Activated CD4-positive, CD25-positive, alpha-beta regulatory T cell (primary cell): ENCODE data around the gene DDX31.

Source experiments
- DNase-seq, 4 experiments: peaks; one replicate each; lab custom pipeline; 2025; lab: John Stamatoyannopoulos, UW

DDX31 gene

DNA sequence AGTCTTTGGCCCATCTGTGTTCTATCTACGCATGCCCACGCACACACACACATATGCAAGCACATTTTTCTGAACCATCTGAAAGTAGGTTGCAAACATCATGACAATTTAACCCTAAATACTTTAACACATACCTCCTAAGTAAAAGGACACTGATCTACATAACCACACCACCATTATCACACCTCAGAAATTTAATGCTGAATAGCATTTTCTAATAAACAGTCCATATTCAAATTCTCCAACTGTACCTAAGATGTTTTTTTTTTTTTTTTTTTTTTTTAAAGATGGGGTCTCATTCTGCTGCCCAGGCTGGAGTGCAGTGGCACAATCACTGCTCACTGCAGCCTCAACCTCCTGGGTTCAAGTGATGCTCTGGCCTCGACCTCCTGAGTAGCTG is 35.5 kb downstream of the DDX31 start:
- DNase-seq: no peak

DNA sequence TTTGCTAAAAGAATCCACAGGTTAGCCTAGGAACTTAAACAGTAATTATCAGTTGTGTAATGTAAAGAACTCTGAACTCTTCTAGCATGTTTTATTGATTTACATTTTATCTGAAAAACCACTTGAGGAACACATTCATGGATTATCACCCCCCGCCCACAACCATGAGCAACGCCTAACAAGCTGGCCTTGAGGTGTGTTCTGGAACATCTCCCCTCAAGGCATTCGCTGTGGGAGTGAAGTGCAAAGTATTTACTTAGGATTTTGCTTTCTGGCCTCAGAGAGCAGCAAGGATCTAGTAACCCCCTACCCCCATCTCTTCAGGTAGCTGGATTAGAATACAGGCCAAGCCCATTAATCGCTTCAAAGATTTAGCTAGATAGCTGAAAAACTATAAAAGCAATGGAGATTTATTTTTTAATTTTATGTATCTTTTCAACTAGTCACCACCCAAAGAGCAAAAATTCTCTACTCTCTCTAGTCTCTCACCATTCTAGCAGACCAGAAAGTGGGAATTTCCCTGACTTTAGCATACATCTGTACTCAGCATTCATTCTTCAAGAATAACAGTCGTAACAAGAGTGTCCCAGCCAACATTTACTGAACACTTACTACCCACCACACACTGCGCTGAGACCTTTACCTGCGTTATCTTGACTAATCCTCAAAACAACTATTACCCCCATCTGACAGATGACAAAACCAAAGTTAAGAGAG is 37.2 kb downstream of the DDX31 start:
- no peak for DNase-seq

DNA sequence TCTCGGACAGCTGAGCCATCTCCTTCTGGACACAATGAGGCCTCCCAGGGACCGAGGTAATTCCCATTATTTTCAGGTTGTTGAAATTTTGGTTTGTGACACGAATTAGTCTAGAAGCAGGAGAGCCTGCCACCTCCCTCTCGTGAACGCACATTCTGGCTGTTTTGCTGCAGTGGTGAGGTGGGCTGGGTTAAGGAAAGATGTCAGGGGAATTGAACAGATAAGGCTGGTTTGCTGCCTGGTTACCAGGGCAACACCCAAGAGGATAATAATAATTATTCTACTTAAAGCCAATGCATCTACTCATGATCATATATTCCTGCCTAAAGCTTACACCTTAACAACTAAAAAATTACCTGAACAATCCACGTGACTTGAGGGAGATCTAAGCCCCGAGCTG is 38.1 kb downstream of the DDX31 start:
- DNase-seq: no peak

DNA sequence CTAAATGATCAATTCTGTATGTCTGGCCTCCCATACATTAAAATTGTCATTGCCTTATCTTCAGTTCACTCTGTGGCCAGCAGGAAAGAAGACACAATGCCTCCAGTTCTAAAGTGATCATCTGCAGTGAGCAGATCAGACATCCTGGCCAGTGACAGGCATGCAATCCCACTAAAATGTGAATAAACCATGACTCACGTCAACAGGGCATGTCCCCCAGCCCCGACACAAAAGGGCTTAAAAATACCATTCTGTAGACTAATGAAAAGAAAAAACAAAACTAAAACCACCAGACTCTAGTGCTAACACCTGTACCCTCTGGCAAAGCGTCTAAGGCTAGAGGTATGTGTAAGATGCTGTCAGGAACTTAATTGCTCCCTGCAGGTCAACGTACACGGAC is 38.5 kb downstream of the DDX31 start:
- DNase-seq: no peak

DNA sequence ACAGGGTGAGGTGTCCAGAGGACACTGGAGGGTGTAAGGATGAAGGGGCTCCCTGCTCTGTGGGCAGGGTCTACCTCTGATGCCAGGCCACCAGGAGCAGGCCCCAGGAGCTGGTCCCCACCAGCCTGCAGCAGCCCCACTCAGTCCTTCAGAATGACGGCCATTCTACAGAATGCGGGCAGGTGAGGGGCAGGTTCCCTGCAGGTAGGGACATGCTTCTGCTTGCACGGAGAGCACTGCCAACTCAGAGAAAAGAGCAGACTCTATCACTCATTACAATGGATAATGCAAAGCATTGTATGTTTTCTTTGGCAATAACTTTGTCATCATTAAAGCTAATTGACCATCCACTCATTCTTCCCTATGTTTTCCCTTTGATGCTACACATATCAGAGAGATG is 39.0 kb downstream of the DDX31 start:
- no peak for DNase-seq

DNA sequence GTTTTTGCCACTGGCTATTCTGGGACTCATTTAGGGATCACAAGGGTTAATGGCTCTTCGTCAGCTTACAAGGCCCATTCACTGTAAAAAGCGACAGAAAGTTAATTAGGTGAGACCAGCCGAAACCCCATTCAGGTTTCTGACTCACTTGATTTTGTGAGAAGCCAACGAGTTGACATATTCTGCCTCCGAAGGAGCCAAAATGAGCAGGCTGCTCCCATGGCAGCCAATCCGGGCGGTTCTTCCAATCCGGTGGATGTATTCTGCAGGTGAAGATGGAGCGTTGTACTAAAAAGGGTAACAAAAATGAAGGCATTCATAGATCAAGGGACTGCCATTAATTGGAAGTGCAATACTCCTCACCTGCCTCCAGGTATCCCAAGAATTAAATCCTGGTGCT is 39.7 kb downstream of the DDX31 start:
- DNase-seq: no peak

DNA sequence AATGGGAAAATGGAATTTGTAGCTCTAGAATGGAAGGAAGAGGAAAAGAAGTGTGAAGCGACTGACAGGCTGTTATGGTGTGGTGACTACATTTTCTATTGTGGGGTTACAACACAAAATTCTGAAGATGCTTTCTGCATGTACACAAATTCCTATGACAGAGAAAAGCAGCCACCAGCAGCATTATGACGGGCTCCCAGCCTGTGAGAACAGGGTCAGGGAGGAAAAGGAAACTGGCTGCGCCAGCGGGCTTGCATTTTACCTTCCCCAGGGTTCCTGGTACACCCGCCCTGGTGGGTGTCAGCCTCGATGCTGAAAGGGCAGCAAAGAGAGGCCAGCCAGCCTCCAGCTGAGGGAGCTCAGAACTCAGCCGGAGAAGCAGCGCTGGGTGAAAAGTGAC is 41.0 kb downstream of the DDX31 start:
- DNase-seq: no peak

DNA sequence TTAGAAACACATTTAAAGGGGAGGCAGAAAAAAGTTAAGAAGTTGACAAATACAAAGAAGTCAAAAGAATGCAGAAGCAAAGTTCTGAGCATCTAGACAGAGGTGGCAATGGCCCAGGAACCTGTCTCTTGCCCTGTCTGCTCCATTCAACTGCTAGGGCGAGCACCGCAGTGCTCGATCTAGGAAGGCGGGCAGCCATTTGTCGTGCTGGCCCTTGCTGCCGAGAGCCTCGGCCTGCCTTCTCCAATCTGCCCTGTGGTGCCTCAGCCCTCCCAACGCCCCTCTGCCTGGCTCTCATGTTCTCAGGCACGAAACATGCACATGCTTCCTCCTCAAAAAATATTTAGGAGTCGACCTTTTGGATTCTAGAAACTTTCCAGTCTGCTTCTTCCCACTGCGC is 42.2 kb downstream of the DDX31 start:
- no peak for DNase-seq

DNA sequence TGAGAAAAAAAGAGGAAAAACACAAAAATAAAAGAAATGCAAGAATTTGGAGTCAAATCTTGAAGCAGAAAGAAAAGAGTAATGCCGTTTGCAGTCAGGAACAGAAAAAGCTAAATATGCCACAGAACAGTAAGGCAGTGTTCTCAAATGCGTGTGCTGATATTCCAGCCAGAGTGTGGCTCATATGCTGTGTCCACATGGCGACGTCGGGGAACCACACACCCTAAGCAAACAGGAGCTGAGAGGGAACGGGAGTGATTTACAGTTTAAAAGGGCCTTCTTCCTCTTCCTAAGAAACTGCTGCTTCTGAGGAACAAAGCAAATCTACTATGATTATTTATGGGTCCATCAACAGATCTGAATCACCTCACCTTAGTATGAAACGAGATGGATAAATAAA is 42.7 kb downstream of the DDX31 start:
- DNase-seq: no peak

DNA sequence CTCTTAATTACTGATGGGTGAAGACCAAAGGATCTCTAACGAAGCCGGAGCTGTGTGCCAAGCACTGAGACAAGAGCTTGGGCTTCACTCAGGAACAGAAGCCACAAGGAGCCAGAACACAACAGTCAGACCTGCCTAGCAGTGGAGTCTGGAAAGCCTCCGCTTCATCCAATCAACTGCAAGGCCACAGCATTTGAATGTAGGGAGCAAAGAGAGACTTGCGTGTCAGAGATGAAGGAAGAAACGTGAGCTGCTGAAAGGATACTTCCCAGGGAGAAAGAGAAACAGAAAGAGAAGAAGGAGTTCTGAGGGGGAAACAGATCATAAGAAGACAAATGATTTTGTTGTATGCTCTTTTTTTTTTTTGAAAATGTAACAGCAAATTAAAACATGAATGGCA is 43.5 kb downstream of the DDX31 start:
- DNase-seq: no peak

DNA sequence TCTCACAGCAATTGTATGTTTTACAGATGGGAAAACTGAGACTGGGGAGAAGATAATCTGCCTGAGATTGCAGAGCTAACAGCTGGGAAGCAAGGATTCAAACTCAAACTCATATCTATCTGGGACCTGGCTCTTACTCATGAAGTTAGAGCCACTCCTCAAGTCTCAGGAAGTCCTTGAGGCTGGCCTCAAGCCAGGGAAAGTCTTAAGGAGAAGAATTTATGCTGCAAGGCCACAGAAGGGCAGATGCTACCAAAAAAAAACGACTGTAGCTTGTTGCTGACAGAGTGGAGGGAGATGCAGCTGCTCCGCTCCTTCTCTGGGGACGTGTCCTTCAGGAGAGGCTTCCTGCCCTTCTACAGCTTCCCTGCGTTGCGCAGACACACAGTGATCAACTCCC is 47.6 kb downstream of the DDX31 start:
- no peak for DNase-seq

DNA sequence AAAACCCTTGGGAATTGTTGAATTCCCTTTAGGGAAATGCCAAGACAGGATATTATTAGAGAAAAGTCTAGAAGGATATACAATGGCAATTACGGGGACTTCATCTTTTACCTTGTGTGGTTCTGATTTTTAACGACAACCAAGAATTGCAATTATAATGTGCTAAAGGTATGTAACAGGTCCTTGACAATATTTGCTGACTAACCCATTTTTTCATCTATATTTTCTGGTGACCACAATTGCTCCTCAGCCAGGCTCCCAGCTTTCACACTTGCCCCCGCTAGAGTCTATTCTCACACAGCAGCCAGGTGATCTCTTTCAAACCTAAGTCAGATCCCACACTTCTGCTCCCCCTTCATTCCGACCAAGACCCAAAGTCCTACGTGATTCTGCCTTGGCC is 53.1 kb downstream of the DDX31 start:
- no peak for DNase-seq

DNA sequence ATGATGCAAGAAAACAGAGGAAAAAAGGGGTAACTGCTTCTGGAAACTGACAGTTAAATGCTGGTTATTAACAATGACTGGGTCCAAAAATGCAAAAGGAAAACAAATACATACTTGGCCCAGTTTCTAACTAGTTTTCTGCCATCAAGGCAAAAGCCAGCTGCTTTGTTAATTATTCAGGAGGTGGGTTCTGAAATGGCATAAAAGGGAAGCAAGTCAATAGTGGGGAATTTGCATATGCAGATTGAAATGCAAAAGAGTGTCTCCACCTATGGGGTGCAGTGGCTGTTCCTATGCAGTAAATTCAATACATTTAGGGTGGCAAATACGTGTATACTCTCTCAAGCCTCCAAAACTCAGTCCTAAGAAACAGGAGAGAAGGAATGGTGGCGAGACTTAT is 54.0 kb downstream of the DDX31 start:
- no peak for DNase-seq

DNA sequence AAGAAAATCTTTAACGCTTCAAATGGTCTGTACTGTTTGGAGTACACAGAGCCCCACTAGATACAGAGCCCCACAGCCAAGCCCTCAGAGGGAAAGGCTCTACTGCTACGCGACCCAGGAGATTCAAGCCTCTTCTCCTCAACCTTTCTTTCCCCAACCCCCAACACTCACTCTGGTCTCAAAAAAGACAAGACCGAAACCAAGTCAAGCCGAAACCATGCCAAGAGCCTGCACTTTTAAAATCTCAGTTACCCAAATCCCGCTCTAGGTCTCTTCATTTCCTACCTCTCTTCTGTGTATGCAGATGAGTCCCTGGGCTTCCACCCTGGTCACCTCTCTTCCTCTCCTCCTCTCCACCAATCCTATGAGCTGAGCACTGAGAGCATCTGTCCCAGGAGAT is 55.5 kb downstream of the DDX31 start:
- no peak for DNase-seq

DNA sequence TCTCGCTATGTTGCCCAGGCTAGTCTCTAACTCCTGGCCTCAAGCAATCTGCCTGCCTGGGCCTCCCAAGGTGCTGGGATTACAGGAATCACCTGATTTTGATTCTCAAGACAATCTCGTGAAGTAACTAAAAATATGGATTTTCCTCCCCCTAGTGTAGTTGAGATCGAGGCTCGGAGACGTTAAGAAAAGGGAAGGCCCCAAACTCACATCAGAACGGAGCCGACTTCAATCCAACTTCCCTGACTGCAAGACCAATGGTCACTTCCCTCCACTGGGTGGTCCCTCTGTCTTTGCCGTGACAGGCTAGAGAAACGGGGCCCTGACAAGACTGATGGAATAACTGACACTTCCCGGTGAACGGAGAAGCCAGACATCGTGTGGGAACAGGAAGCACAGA is 59.1 kb downstream of the DDX31 start:
- DNase-seq: no peak

DNA sequence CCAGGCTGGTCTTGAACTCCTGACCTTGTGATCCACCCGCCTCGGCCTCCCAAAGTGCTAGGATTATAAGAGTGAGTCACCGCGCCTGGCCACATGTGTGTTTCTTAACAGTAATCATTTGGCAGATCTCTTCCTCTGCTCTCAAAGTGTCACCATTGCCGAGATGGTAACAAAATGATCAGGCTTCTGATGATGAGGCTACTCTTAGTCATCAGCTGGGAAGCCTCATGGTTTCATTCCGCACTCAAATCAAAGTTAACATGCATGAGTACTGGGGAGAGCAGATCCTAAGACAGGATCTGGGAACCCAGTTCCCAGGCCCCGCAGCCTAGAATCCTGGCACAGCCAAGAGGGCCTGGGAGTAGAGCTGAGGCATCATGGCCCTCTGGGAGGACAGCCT is 60.0 kb downstream of the DDX31 start:
- DNase-seq: no peak

DNA sequence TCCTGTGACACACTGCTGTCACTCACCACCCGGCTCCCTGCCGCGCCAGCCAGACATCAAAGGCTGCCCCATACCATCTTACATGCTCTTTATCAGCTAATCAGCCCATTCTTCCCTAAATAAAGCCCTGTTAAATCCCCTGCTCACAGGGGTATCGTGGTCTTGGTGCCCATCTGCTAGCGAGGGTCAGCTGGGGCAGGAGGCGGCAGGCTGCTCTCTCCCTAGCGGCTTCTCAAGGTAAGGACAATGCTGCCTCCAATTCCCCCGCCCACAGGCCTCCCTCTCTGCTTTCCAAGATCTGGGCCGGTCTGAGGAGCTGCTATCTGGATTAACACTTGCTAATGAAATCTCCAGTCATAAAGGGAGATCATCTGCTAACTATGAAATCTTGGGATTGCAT is 60.6 kb downstream of the DDX31 start:
- DNase-seq: no peak

DNA sequence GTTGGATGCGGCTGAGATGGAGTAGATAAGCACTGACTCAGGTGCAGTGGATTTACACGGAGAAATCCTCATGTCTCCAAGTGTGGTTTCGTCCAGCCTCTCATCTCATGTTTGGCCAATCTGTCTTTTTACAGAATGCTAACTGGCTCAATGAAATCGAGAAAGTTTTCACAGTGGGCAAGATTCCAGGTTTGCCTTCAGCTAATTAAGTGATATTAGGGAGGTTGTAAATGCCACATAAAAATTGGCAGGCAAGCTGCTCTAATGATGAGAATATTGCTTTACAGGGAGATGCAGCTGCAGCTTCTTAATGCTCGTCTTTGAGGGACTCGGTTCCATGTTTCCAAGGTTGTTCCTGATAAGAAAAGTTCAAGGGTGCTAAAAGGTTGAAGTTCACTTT is 63.7 kb downstream of the DDX31 start:
- DNase-seq: no peak

DNA sequence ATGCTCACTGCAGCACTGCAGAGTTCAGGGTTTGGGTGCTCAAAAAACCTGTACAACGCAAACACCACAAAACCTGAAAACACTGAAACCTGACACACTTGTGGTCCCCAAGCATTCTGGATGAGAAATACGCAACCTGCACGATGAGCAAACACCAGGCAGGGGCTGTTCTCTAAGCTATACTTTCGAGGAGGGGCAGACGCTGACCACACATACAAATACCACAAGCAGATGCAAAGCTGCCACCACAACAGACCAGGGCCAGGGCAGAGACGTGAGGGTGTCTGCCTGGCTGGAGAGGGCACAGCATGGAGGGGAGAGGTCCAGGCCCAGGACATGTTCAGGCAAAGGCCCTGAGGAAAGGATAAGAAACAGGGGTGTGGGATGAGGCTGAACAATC is 64.4 kb downstream of the DDX31 start:
- no peak for DNase-seq

DNA sequence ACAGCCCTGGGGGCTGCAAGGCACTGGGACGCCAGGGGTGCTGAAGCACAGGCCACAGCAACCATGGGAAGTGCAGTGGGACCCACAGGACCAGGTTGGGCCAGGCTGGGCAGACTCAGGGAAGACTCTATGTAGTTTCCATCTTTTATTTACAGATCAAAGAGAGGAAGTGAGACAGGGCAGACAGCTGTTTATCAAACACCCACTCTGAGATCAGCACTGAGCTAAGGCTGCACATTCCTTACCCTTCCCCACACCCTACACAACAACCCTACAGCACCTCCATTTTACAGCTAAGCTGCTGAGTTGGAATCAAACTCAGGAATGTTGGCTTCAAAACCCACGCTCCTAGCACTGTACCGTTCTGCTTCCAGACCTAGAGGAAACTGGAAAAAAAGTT is 67.6 kb downstream of the DDX31 start:
- DNase-seq: no peak

DNA sequence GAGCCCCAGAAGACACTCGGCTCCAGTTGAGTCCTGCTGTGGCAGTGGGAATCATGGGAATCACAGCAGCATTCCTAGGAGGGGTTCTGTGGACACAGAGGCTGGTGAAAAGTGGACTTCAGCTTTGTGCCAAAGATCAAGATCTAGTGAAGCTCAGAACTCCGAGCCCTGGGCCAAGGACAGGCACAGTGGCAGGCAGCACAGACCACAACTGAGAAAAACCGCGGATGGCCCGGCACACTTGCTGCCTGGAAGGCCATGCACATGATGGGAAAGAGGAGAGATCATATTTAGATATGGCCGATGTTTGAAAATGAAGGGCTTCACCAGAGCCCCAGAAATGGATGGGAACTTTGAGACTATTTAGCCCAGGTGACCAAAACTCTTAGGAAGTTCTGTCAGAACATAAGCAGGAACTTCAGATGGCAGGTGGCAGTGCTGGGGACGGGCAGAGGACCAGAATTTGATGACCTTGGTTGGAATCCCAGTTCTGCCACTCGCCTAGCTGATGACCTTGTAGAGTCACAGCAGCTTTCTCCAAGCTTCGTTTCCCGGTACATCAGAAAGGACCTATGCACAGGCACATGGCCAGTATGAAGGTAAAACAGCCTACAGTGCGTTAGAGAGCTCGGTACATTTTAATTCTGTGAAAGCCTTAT is 69.3 kb downstream of the DDX31 start:
- DNase-seq: no peak

DNA sequence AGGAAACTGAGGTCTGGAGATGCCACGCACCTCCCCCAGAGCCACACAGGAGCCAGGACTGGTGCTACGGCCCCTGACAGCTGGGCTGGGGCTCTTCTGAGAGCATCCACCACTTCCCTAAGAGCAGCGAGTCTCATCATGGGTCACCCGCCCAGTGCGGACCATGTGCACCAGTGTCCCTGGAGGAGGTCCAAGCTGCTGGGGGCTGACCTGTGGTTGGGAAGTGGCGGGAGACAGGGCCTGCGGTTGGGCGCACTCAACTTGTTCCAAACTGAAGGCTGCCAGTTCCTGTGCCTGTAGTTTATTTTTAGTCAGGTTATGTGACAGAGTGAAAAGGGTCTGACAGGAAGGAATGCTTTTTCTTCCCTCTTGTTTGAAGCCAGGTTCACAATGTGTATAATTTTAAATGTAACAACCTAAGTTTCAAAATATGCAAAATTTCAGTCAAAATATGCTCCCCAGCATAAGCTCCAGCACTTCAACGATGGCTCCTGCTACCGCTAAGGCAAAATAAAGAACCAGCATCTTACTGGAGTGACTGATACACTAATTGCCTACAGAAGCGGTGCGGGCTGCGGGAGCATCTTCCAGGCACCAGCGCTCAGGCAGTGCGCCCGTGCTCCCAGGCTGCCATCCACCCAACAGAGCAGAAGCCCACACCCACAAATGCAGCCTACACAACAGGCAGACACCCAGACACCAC is 72.6 kb downstream of the DDX31 start:
- no peak for DNase-seq

DNA sequence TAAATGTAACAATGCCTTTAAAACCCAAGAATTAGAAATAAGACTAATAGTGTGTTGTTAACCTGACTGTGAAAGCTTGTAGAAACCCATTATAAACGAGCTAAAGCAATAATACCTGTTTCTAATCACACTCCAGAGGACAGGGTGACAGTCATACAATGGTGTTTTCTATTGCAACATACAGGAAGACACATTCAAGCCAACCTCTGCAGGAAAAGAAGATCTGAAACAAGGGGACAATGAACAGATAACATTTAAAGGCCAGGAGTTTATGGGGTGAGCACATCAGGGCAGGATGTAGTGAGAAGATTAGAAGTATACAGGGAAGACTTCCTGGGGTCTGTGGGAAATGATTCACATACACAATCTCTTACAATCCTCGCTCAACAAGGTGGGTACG is 73.6 kb downstream of the DDX31 start:
- DNase-seq: no peak

DNA sequence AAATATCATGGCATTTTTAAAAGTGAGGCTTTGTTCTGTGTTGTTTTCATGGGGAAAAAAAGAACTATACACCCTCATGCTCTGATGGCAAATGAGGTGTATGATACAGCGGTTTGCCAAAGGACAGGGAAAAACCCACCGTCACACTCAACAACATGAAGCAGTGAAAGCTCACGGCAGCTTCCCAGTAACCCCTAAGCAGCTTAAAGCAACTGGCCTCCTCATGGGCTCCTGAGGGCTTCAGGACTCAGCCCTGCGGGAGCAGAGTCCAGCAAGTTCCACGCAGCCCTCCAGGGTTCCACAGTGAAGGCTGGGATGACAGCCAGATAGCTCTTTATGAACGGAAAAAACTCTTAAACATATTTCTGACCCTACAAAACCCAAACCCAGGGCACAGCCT is 74.5 kb downstream of the DDX31 start:
- no peak for DNase-seq
